ENCODE measurements around the gene CLEC3B.

The CLEC3B gene

DNA sequence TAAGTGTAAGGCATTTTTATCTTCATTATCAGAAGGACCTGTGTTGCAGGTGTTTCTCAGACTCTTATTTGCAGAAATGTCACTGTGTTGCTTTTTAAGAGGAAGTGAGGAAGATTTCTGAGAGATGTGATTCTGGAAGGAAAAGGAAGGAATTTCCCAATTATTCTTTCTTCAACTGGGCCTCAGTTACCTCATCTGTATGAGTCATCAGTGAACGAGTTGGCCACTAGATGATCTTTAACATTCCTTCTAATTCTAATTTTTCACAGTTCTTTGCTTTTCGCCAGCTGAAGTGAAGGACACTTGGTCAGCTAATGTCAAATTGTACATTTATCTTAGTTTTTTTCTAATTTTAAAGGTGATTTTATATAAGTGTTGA is 28.9 kb downstream of the CLEC3B start:
- no peak overlapping the region for H3K27ac ChIP-seq (ENCODE audit: low read depth, low read length)
- H3K4me3 ChIP-seq (ENCODE audit: low read depth, low read length): no peak overlapping the region
- H3K36me3 ChIP-seq (ENCODE audit: control insufficient read depth, insufficient read depth, low read length): no peaks in the 10 kb centered on the region
- peaks cover 11% of the 10 kb centered on the region for H3K4me1 ChIP-seq (ENCODE audit: control insufficient read depth, insufficient read depth, low read length)
- H3K9me3 ChIP-seq (ENCODE audit: control insufficient read depth, insufficient read depth, low read depth, low read length): no peaks in the 10 kb centered on the region
- peaks cover 38% of the 10 kb centered on the region for H3K27me3 ChIP-seq (ENCODE audit: control insufficient read depth, insufficient read depth, low read length)
- no peak overlapping the region for H3K9ac ChIP-seq (ENCODE audit: low read length)

DNA sequence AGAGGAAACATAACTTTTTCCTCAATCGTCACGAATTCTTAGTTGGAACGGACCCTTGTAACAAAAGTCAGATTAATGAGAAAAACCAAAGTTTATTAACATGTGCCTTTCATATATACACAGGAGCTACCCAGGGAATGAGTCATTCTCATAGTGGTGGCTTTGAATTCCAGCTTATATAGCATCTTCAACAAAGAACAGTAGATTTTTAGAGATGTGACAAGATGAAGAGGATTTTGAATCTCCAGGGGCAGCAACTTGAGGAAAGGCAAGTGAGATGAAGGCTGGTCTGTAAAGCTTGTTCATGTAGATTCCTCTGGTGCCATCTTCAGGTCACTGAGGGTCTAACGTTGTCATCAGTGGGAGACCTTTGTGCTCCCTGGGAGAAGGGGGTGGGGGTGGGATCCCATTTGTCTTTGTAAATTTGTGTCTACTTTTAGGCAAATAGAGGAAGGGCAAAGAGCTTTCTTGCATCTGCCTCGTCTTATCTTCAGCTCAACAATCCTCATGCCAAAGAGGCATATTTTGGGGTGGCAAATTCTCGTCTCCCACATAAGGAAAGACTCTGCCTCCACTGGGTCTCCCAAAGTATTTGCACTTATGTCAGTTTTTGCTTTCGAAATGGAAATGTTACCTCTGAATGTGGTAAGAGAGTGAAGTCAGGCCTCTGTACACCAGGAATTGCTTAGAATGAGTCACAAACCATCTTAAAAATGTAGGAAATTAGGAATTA is 29.5 kb downstream of the CLEC3B start:
- Histone ChIP-seq H3K4me3 (ENCODE audit: low read depth, low read length) (no peak overlapping the region), H3K4me1 (ENCODE audit: control insufficient read depth, insufficient read depth, low read length) (peaks cover 15% of the 10 kb centered on the region), H3K9me3 (ENCODE audit: control insufficient read depth, insufficient read depth, low read depth, low read length) (no peaks in the 10 kb centered on the region), H3K27ac (ENCODE audit: low read depth, low read length) (no peak overlapping the region), H3K27me3 (ENCODE audit: control insufficient read depth, insufficient read depth, low read length) (peaks cover 38% of the 10 kb centered on the region), H3K36me3 (ENCODE audit: control insufficient read depth, insufficient read depth, low read length) (no peaks in the 10 kb centered on the region), H3K9ac (ENCODE audit: low read length) (no peak overlapping the region)

DNA sequence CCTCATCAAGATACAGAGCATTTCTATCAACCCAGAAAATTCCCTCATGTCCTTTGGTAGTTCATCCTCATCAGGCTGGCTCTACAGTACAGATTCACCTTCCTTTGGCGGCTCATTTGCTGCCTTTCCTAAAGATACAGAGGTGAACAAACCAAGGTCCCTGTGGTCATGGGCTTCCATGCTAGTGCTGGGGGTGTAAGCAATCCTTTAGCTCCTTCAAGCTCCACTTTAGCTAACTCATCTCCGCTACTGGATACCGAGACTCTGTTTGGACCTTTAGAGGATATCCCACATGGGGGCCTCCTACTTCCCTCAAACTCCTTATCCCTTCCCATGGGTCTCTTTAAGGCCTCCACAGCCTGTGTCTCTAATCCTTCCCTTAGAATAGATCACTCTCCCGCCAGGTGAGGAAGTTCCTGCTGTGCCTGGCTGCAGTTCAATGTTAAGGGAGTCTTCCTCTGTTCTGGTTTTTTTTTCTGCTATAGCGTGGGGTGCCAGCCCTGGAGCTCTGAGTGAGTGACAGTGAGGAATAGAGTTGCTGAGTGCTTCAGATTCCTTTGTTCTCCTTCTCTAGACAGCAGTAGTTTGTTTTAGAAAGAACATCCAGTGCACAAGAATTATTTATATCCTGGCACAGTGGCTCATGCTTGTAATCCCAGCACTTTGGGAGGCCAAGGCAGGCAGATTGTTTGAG is 30.7 kb downstream of the CLEC3B start:
- Histone ChIP-seq H3K4me1 (ENCODE audit: control insufficient read depth, insufficient read depth, low read length) (peaks cover 19% of the 10 kb centered on the region), H3K27ac (ENCODE audit: low read depth, low read length) (no peak overlapping the region), H3K9me3 (ENCODE audit: control insufficient read depth, insufficient read depth, low read depth, low read length) (no peaks in the 10 kb centered on the region), H3K9ac (ENCODE audit: low read length) (no peak overlapping the region), H3K4me3 (ENCODE audit: low read depth, low read length) (no peak overlapping the region), H3K36me3 (ENCODE audit: control insufficient read depth, insufficient read depth, low read length) (no peaks in the 10 kb centered on the region), H3K27me3 (ENCODE audit: control insufficient read depth, insufficient read depth, low read length) (peaks cover 38% of the 10 kb centered on the region)

DNA sequence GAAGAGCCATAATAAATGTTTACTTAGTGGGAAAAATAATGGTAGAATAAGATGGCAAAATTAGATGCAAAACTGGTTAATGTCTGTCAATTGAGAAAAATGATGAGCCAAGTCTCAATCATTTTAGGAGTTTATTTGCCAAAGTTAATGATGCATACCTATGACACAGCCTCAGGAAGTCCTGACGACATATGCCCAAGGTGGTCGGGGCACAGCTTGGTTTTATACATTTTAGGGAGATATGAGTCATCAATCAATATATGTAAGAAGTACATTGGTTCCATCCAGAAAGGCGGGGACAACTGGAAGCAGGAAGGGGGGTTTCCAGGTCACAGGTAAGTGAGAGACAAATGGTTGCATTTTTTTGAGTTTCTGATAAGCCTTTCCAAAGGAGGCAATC is 31.5 kb downstream of the CLEC3B start:
- Histone ChIP-seq H3K9me3 (ENCODE audit: control insufficient read depth, insufficient read depth, low read depth, low read length) (no peaks in the 10 kb centered on the region), H3K27ac (ENCODE audit: low read depth, low read length) (no peak overlapping the region), H3K27me3 (ENCODE audit: control insufficient read depth, insufficient read depth, low read length) (peaks cover 38% of the 10 kb centered on the region), H3K9ac (ENCODE audit: low read length) (no peak overlapping the region), H3K36me3 (ENCODE audit: control insufficient read depth, insufficient read depth, low read length) (no peaks in the 10 kb centered on the region), H3K4me3 (ENCODE audit: low read depth, low read length) (no peak overlapping the region), H3K4me1 (ENCODE audit: control insufficient read depth, insufficient read depth, low read length) (peaks cover 19% of the 10 kb centered on the region)

DNA sequence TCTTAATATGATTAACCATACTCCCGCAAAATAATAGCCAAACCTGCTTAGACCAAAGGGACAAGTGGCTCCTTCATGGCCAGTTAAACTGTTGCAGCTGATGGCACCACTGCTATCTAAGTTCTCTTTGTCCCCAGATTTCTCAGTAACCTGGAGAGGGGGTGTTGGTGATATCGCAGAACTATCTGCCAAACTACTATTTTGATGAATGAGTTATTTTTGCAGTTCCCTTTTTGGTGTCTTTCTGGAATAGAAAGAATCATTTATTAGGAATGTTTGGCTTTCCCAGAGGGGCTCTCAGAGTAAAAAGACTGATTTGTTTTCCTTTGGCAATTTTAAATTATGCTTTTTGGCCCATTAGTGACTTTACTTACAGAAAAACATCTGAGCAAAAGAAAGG is 33.0 kb downstream of the CLEC3B start:
- H3K27ac ChIP-seq (ENCODE audit: low read depth, low read length): no peak overlapping the region
- H3K9me3 ChIP-seq (ENCODE audit: control insufficient read depth, insufficient read depth, low read depth, low read length): no peaks in the 10 kb centered on the region
- H3K27me3 ChIP-seq (ENCODE audit: control insufficient read depth, insufficient read depth, low read length): peaks cover 38% of the 10 kb centered on the region
- no peaks in the 10 kb centered on the region for H3K36me3 ChIP-seq (ENCODE audit: control insufficient read depth, insufficient read depth, low read length)
- H3K4me3 ChIP-seq (ENCODE audit: low read depth, low read length): no peak overlapping the region
- H3K4me1 ChIP-seq (ENCODE audit: control insufficient read depth, insufficient read depth, low read length): peaks cover 19% of the 10 kb centered on the region
- H3K9ac ChIP-seq (ENCODE audit: low read length): no peak overlapping the region

DNA sequence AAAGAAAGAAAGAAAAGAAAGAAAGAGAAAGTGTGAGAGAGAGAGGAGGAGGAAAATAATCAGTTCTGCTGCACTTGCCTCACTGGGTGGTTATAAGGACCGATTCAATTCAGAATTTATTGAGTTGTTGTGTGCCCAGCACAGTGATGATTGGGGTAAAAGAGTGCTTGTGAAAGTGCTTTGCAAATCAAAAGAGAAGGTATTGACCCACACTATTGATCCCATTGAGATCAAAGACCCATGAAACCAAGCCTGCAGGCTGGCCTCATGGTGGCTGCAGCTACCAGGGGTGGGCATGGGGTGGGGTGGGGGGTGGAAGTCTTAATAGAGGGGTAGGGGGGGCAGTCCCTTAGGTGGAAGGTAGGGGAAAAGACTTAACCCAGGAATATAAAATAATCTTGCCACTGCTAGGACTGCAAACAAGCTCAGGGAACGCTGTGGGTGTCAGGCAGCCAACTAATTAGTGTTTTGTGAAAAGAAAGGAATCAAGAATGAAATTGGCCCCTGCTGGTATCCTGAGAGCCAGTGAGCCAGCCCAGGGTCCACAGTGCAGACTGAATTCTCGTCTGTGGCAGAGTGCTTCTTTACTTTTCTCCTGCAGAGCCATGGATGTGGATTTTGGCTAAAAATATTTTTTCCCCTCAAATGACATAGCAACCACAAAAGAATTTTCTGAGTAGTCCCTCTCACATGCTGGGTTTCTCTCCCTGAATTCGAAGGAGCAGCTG is 34.2 kb downstream of the CLEC3B start:
- peak overlapping the region; percentile 16 for H3K9ac ChIP-seq (ENCODE audit: low read length)
- no peaks in the 10 kb centered on the region for H3K36me3 ChIP-seq (ENCODE audit: control insufficient read depth, insufficient read depth, low read length)
- H3K27me3 ChIP-seq (ENCODE audit: control insufficient read depth, insufficient read depth, low read length): peaks cover 32% of the 10 kb centered on the region
- H3K9me3 ChIP-seq (ENCODE audit: control insufficient read depth, insufficient read depth, low read depth, low read length): no peaks in the 10 kb centered on the region
- no peak overlapping the region for H3K27ac ChIP-seq (ENCODE audit: low read depth, low read length)
- peaks cover 19% of the 10 kb centered on the region for H3K4me1 ChIP-seq (ENCODE audit: control insufficient read depth, insufficient read depth, low read length)
- no peak overlapping the region for H3K4me3 ChIP-seq (ENCODE audit: low read depth, low read length)

DNA sequence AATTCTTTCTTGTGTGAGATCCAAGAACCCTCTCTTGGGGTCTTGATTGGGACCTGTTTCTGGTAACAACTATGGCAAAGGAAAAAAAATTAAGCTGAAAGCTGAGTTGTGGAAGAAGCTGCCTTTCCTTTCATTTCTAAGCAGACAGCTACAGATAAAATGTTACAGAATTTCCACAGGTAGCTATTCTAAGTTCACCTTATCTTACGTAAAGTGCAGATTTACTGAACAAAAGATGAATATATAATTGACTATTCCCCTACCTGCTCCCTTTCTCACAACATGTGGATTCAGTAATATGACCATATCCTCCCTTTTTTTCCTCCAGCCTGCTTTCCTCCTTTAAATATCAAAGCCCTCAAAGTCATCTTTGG is 36.6 kb downstream of the CLEC3B start:
- Histone ChIP-seq H3K27ac (ENCODE audit: low read depth, low read length) (no peak overlapping the region), H3K9ac (ENCODE audit: low read length) (no peak overlapping the region)

DNA sequence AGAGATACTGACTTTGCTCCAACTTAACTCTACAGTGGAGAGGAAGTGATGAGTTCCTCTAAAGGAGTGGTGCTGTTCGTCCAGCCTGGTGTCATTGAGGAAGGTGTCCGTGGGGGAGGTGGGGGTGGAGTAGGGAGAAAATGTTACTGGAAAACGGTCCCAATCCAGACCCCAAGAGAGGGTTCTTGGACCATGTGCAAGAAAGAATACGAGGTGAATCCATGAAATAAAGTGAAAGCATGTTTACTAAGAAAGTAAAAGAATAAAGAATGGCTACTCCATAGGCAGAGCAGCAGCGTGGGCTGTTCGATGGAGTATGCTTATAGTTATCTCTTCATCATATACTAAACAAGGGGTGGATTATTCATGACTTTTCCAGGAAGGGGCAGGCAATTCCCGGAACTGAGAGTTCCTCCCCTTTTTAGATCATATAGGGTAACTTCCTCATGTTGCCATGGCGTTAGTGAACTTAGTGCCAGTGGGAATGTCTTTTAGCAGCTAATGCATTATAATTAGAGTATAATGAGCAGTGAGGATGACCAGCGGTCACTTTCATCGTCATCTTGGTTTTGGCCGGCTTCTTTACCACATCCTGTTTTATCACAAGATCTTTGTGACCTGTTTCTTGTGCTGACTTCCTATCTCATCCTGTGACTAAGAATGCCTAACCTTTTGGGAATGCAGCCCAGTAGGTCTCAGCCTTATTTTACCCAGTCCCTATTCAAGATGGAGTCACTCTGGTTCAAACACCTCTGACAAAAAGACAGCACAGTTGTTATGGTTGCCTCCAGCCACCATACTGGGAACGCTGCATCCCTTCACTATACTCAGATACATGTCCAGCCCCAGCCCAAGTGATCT is 38.6 kb downstream of the CLEC3B start:
- Histone ChIP-seq H3K4me3 (ENCODE audit: low read depth, low read length) (no peak overlapping the region), H3K9me3 (ENCODE audit: control insufficient read depth, insufficient read depth, low read depth, low read length) (no peaks in the 10 kb centered on the region), H3K4me1 (ENCODE audit: control insufficient read depth, insufficient read depth, low read length) (peaks cover 11% of the 10 kb centered on the region), H3K9ac (ENCODE audit: low read length) (no peak overlapping the region), H3K36me3 (ENCODE audit: control insufficient read depth, insufficient read depth, low read length) (no peaks in the 10 kb centered on the region), H3K27me3 (ENCODE audit: control insufficient read depth, insufficient read depth, low read length) (no peaks in the 10 kb centered on the region; the same call in 1 of the 2 replicates), H3K27ac (ENCODE audit: low read depth, low read length) (no peak overlapping the region)

More for the DNA sequence above, 36.6 kb downstream of the CLEC3B start:
- Histone ChIP-seq H3K4me3 (ENCODE audit: low read depth, low read length) (no peak overlapping the region), H3K9me3 (ENCODE audit: control insufficient read depth, insufficient read depth, low read depth, low read length) (no peaks in the 10 kb centered on the region), H3K4me1 (ENCODE audit: control insufficient read depth, insufficient read depth, low read length) (peaks cover 11% of the 10 kb centered on the region), H3K27me3 (ENCODE audit: control insufficient read depth, insufficient read depth, low read length) (peaks cover 15% of the 10 kb centered on the region), H3K36me3 (ENCODE audit: control insufficient read depth, insufficient read depth, low read length) (no peaks in the 10 kb centered on the region)

DNA sequence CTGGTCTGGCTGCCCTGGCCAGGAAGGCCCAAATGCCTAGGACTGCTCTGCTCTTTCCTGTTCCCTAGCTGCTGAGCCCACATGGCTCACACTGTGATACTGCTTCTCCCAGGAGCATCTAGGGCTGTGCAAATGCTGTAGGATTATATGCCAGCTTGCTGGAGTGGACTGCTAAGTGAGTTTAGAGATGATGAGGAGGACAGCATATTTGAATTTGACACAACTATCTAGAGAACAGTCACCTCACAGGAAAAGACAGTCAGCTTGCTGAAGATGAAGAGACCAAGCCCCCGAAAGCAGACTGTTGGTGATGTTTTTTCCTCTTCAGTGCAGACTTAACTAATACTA is 39.2 kb downstream of the CLEC3B start:
- no peaks in the 10 kb centered on the region for H3K9me3 ChIP-seq (ENCODE audit: control insufficient read depth, insufficient read depth, low read depth, low read length)
- no peaks in the 10 kb centered on the region; the same call in 1 of the 2 replicates for H3K27me3 ChIP-seq (ENCODE audit: control insufficient read depth, insufficient read depth, low read length)
- H3K36me3 ChIP-seq (ENCODE audit: control insufficient read depth, insufficient read depth, low read length): no peaks in the 10 kb centered on the region
- no peak overlapping the region for H3K9ac ChIP-seq (ENCODE audit: low read length)
- H3K4me1 ChIP-seq (ENCODE audit: control insufficient read depth, insufficient read depth, low read length): peaks cover 7% of the 10 kb centered on the region; the same call in 1 of the 2 replicates
- no peak overlapping the region for H3K27ac ChIP-seq (ENCODE audit: low read depth, low read length)
- no peak overlapping the region for H3K4me3 ChIP-seq (ENCODE audit: low read depth, low read length)

DNA sequence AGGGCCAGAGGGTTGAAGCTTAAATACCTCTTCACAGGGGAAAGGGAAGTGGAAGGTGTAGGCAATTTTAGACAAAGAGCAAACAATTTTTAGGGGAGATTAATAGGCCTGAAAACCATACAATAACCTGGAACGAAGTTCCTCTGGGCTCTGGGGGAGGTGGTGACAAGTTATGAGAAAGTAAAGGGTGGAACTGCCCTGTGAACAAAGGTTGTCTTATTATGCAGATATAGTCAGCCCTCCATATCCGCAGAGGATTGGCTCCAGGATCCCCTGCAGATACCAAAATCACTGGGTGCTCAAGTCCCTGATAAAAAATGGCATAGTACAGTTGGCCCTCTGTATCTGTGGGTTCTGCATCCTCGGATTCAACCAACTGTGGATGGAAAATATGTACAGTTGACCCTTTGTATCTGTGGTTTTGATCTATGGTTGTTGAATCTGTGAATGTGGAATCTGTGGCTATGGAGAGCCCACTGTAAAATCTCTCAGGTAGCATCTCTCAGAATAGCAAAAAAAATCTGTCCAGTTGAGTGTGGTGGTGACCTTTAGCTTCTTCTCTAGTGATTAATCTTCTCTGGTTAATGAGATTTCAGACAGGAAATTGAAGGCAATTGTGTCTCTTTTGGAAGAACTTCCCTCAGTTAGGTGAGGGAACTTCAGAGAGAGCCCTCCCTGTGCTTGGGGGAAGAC is 40.2 kb downstream of the CLEC3B start:
- Histone ChIP-seq H3K27me3 (ENCODE audit: control insufficient read depth, insufficient read depth, low read length) (no peaks in the 10 kb centered on the region; the same call in 1 of the 2 replicates), H3K9me3 (ENCODE audit: control insufficient read depth, insufficient read depth, low read depth, low read length) (no peaks in the 10 kb centered on the region), H3K4me1 (ENCODE audit: control insufficient read depth, insufficient read depth, low read length) (no peaks in the 10 kb centered on the region), H3K27ac (ENCODE audit: low read depth, low read length) (no peak overlapping the region), H3K36me3 (ENCODE audit: control insufficient read depth, insufficient read depth, low read length) (no peaks in the 10 kb centered on the region), H3K4me3 (ENCODE audit: low read depth, low read length) (no peak overlapping the region), H3K9ac (ENCODE audit: low read length) (no peak overlapping the region)

All from HUES6 (cell line).